ENCODE data around the gene ANXA1. TPM values are rescaled to one million over a fixed set of nuclear protein-coding genes. Genes with fewer than 3 reads are reported as not detected.

The ANXA1 gene
- total RNA-seq, 1 experiment from 2014 or later, result 8.3 TPM

GRCh38 chr9:73215249-73215648 lies 63.6 kb downstream of the ANXA1 start:
- H3K27me3 ChIP-seq (replicated peaks; ENCODE audit: control insufficient read depth, insufficient read depth, low read length), result no peaks in the 10 kb centered on the region
- H3K9me3 ChIP-seq, result no peaks in the 10 kb centered on the region
- ChIA-PET POLR2A (no interaction called here), CTCF (no interaction called here)
- Mint-ChIP-seq H3K4me3 (ENCODE audit: unreplicated experiment) (no peak overlapping the region), H3K27ac (ENCODE audit: unreplicated experiment) (no peak overlapping the region), H3K27me3 (ENCODE audit: insufficient read depth, unreplicated experiment) (peaks cover 2% of the 10 kb centered on the region), H3K9me3 (ENCODE audit: unreplicated experiment) (no peaks in the 10 kb centered on the region), H3K36me3 (ENCODE audit: insufficient read depth, unreplicated experiment) (no peaks in the 10 kb centered on the region), H3K4me1 (ENCODE audit: low read depth, unreplicated experiment) (no peaks in the 10 kb centered on the region)
- H3K4me1 ChIP-seq, result no peaks in the 10 kb centered on the region
- no peak for DNase-seq
- no peak for TF ChIP-seq CTCF (IDR thresholded peaks at IDR 0.05; ENCODE audit: insufficient read depth in 1 of 2, low read depth in 1 of 2, low read length in 1 of 2, severe bottlenecking in 1 of 2, unreplicated experiment in 1 of 2)
- intact Hi-C loops (cut with micrococcal nuclease; ENCODE audit: unreplicated experiment), result no loop called here
- no TSS peak for BruUV-seq (replicated peaks)
- no peaks in the 10 kb centered on the region for H3K36me3 ChIP-seq (ENCODE audit: control insufficient read depth, insufficient read depth, low read length)
- no peak overlapping the region for H3K4me3 ChIP-seq (ENCODE audit: low read depth, low read length)

- POLR2A ChIA-PET, result no interaction called here
- TF ChIP-seq CTCF (IDR thresholded peaks at IDR 0.05; ENCODE audit: insufficient read depth in 1 of 2, low read depth in 1 of 2, low read length in 1 of 2, severe bottlenecking in 1 of 2, unreplicated experiment in 1 of 2), result no peak
- Mint-ChIP-seq H3K4me1 (ENCODE audit: low read depth, unreplicated experiment) (no peaks in the 10 kb centered on the region), H3K36me3 (ENCODE audit: insufficient read depth, unreplicated experiment) (no peaks in the 10 kb centered on the region), H3K9me3 (ENCODE audit: unreplicated experiment) (no peaks in the 10 kb centered on the region), H3K27ac (ENCODE audit: unreplicated experiment) (no peak overlapping the region), H3K27me3 (ENCODE audit: insufficient read depth, unreplicated experiment) (peaks cover 2% of the 10 kb centered on the region), H3K4me3 (ENCODE audit: unreplicated experiment) (no peak overlapping the region)
- Histone ChIP-seq H3K27me3 (replicated peaks; ENCODE audit: control insufficient read depth, insufficient read depth, low read length) (no peaks in the 10 kb centered on the region), H3K4me1 (no peaks in the 10 kb centered on the region), H3K36me3 (ENCODE audit: control insufficient read depth, insufficient read depth, low read length) (no peaks in the 10 kb centered on the region), H3K9me3 (no peaks in the 10 kb centered on the region), H3K4me3 (ENCODE audit: low read depth, low read length) (no peak overlapping the region)
- BruUV-seq (replicated peaks), result no TSS peak
- no peak for DNase-seq
- CTCF ChIA-PET, result no interaction called here
- intact Hi-C loops (cut with micrococcal nuclease; ENCODE audit: unreplicated experiment), result no loop called here
Measured at GRCh38 chr9:73216100-73216499, 64.4 kb downstream of the ANXA1 start.

Other genes starting within 250 kb of the ANXA1 start
- gene ALDH1A1, start 198.8 kb upstream of the ANXA1 start, total RNA-seq (2022), result 104 and 119 TPM in 2 replicates